ENCODE data around the gene SELENOV.

Gene SELENOV

DNA sequence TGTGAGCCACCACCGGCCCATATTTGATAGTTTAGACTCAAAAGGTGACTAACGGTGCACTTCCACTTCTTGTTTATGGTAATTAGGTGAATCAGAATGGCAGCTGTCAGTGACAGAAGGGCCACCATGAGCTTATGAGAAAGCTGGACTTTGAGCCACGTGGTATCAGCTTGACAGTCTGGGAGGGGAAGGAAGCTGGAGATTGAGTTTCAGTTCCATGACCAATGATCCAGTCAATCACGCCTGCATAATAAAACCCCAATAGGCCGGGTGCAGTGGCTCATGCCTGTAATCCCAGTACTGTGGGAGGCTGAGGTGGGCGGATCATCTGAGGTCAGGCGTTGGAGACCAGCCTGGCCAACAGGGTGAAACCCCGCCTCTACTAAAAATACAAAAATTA is 9.6 kb downstream of the SELENOV start:
- DNase-seq = no peak

DNA sequence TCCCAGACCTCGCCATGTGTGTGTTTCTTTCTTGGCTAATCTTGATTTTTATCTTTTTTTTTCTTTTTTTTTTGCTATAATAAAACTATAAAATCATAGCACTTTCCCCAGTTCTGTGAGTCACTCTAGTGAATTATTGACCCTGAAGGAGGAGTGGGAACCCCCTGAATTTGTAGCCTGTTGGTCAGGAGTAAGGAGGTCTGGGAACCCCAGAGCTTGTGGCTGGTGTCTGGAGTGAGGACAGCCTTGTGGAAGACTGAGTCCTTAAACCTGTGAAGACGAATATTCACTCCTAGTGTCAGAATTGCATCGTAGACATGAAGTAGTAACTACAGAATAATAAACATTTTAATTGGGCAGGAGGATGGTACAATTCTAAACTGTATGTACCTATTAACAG is 10.3 kb downstream of the SELENOV start:
- no peak for DNase-seq

DNA sequence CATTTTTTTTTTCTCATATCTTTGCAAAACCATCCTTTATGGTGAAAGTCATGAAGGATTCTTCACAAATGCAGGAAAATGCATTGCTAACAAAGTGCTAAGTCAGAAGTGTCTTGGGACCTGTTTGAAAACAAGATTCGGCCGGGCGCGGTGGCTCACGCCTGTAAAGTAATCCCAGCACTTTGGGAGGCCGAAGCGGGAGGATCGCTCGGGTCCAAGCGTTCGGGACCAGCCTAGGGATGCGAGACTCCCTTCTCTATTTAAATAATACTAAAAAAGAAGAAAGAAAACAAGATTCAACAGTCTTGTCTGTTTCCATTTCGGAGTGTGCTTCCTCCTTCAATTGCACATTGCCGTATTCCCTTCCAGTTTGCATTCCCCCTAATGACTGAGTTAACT is 16.9 kb downstream of the SELENOV start:
- no peak for DNase-seq

GRCh38 chr19:39532233-39533002 is 17.5 kb downstream of the SELENOV start, which contains the start of gene EID2B:
Gene EID2B, minus strand, starts transcription at chr19:39532852. Its CDS starts 50 bp downstream, at chr19:39532802.
- DNase-seq = peak; percentile 62

GRCh38 chr19:39533003-39533512 is 18.1 kb downstream of the SELENOV start:
- no peak for DNase-seq

GRCh38 chr19:39533791-39534190 is 18.9 kb downstream of the SELENOV start:
- DNase-seq = no peak

DNA sequence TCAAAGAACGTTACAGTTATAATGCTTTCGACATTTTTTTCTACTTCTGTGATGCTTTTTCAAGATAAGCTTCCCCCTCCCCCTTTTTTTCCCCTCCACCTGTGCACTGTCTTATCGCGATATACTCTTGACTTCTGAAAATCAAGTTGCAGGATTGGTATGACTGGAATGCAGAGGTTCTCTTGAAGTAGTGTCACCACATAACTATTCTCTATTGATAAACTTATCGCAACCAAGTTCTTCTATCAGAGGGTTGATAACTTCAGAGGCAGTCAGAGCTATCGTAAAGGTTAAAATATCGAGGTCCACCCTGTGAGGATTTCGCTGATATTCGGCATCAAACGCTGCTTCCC is 24.2 kb downstream of the SELENOV start:
- no peak for DNase-seq

GRCh38 chr19:39539518-39540332 is 24.8 kb downstream of the SELENOV start, which contains the start of gene EID2:
Gene EID2, minus strand, starts transcription at chr19:39540161. Its CDS starts 82 bp downstream, at chr19:39540079.
- DNase-seq = peak; percentile 52

DNA sequence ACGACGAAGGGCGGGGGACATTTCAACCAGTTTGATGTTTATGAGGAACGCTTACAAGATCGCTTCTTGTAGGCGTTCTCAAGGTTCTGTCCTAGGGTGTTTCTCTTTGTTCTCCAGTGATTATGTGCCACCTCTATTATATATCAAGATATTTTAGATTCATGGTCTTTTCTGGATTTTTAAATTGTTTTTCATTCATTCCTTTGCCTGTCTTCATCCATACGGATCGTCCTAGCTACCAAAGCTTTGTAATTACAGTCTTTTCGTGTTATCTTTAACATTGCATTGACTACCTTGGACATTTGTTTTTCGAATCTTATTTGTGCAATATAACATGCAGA is 25.4 kb downstream of the SELENOV start:
- DNase-seq = no peak

GRCh38 chr19:39542206-39542605 is 27.3 kb downstream of the SELENOV start:
- no peak for DNase-seq

- DNase-seq = no peak
Observed at GRCh38 chr19:39543477-39543857, 28.5 kb downstream of the SELENOV start.

DNA sequence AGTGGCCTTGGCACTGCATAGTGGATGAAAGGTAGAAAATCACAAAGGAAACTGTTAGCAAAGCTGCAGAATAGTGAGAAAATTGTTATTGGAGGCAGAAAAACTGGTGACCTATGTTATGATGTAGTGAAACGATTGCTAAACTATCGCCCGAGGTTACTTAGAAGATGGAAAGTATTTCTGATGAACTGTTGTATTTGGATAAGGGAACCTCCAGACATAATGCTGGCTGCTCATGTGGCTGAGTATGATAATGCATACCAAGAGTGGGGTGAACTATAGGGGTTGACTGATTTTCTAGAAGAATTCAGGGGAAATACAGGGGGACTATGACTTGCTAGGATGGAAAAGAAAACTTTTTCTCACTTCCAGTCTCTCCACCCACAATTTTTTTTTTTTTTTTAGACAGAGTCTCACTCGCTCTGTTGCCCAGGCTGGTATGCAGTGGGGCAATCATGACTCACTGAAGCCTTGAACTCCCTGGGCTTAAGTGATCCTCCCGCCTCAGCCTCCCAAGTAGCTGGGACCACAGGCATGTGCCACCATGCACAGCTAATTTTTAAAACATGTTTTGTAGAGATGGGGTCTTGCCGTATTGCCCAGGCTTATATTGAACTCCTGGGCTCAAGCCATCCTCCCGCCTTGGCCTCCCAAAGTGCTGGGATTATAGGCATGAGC is 29.4 kb downstream of the SELENOV start:
- DNase-seq = no peak

GRCh38 chr19:39544911-39545310 is 30.0 kb downstream of the SELENOV start:
- no peak for DNase-seq

- DNase-seq = no peak
Observed at GRCh38 chr19:39546599-39546998, 31.7 kb downstream of the SELENOV start.

DNA sequence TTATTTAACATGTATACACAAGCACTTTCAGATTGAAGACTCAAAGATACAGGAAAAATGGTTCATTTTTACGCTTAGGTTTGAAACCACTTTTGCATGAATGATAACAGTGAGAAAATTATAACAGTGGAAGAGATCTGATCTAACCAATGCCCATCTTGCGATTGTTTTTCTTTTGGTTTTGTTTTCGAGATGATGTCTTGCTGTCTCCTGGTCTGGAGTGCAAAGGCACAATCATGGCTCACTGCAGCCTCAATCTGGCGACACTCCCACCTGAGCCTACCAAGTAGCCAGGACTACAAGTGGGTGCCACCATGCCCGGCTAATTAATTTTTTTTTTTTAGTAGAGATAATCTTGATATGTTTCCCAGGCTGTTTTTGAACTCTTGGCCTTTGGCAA is 35.3 kb downstream of the SELENOV start:
- no peak for DNase-seq

DNA sequence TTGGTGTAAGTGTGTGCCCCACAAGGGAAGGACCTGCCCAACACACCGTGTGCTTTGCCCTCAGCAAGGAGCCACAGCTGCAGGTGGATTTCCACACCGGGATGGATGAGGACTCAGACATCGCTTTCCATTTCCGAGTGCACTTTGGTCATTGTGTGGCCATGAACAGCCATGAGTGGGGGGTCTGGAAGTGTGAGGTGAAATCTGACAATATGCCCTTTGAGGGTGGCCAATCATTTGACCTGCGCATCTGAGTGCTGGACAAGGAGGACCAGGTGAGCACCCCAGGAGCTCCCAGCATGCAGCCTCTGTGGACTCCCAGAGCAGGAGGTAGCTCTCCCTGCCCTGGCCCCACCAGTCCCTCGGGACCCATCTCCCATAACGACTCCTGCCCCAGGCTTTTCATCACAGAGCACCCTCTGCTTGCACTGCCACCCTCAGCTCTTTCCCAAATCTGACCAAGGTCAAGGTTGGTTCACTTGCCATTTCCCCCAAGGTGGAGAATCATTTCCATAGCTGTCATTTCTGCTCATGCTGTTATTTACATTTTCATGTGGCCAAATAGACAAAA is 38.2 kb downstream of the SELENOV start:
- DNase-seq = no peak

GRCh38 chr19:39554701-39555311 is 39.9 kb downstream of the SELENOV start:
- no peak for DNase-seq

DNA sequence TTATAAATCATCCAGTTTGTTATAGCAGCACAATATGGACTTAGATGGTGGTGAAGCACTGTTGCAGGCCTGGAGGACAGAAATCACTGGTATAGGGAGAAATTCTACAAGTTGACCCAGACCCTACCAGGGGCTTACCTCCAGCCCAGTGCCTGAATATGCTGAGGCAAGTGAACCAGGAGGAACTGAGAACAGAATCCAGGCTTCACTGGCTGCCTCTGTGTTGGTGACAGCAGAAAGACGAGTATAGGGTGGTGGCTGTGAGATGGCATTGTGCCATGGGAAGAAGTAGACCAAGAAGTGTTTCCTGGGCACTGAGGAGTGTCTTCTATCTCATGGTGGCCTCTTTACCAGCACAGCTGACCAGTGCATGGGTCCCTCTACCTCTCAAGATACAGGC is 40.9 kb downstream of the SELENOV start:
- no peak for DNase-seq

DNA sequence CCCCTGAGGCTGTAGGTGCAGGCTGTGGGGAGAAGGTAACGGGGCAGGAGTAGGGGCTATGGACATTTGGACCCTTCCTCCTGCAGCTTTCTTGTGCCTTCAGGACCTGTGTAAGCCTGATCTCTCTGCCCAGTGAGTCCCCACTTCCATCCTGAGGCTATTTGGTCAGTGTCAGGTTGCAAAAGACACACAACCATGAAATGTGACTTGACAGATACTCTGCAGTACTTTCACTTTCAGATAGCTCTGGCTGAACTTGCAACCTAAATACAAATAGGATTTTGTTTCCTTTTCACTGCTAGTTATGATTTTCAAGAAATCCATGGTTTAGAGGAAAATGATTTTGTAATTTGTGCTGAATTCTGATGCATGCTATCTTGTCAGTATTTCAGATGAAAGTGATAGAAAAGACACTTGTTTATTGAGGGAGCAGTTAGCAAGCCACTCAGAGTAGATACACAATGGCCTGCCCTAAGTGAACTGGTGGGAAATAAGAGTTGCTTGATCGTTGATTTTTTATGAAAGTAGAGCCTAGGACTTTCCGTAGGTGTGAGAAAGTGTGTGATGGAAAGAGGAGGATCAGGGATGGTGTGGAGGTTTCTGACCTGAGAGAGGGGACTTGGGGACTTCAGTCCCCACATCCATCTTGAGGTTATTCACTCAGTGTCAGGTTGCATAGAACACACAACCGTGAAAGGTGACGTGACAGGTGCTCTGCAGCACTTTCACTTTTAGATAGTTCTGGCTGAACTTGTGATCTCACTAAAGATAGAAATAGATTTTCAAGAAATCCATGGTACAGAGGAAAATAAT is 43.1 kb downstream of the SELENOV start:
- no peak for DNase-seq

DNA sequence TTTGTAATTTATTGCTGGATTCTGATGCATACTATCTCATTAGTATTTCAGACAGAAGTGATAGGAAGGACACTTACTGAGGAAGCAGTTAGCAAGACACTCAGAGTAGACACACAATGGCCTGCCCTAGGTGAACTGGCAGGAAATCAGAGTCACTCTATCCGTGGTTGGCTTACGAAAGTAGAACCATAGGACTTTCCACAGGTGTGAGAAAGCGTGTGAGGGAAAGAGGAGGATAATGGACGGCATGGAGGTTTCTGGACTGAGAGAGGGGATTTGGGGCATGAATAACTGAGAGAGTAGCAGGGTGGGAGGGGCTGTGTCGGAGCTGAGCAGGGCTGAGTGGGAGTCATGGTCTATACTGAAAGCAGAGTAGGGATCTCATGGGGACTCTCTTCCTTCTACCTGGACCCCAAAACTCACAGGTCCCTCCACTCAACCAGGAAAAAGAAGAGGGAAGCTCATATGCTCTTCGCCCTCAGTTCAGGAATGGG is 43.7 kb downstream of the SELENOV start:
- DNase-seq = no peak

DNA sequence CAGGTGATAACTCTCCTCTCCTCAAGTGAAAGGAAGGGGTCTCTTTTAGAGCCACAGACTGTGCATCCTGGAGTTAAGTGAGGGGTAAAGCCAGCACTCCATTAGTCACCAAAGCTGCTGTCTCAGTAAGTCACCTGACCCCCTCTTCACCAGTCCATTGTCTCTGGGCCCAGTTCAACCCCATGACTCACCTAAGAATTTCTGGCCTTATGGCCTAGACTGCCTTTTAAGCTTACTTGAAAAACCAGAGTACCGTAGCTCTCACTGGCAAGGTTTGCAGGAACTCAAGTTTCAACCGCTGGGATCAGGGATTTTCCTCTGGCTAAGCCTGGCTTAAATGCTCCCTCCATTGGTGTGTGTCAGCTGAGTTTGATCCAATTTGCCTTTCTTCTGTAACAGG is 48.5 kb downstream of the SELENOV start:
- DNase-seq = no peak

GRCh38 chr19:39566064-39566463 is 51.1 kb downstream of the SELENOV start:
- DNase-seq = no peak
